ENCODE measurements around the gene ACTR6.

GRCh38 chr12:100171248-100171647 lies 29.4 kb upstream of the ACTR6 start:
- TF ChIP-seq FOXA1 (IDR thresholded peaks at IDR 0.05): no peak
- TF ChIP-seq BHLHE40 (IDR thresholded peaks at IDR 0.05; ENCODE audit: borderline replicate concordance): no peak
- no peak for TF ChIP-seq SP1 (IDR thresholded peaks at IDR 0.05)
- TF ChIP-seq SUZ12 (IDR thresholded peaks at IDR 0.05): no peak
- TF ChIP-seq ZNF384 (IDR thresholded peaks at IDR 0.05): no peak
- TF ChIP-seq ELF4 (IDR thresholded peaks at IDR 0.05): no peak
- no peak for TF ChIP-seq TARDBP (IDR thresholded peaks at IDR 0.05)
- no peak for TF ChIP-seq CTBP1 (IDR thresholded peaks at IDR 0.05; ENCODE audit: borderline replicate concordance)
- TF ChIP-seq LEF1 (IDR thresholded peaks at IDR 0.05; ENCODE audit: borderline replicate concordance): no peak

Data from HEK293T (cell line).